IMR-90 (cell line): ENCODE data around the gene TP53I11. TPM values are rescaled to one million over a fixed set of nuclear protein-coding genes. Genes with fewer than 3 reads are reported as not detected.

Source experiments
- ATAC-seq: fragments of 200-7000 bp; cut with Tn5 transposase; 2 replicates; pipeline ENCODE4 v1.9.1; 2020; ENCODE audit warnings: low read depth, mild to moderate bottlenecking, moderate library complexity
- BruUV-seq: library from RNA; stranded (reverse); fragments of 400-500 nt; replicated peaks from 2 replicates; lab custom pipeline; 2021; lab: Mats Ljungman, UMichigan
- CTCF ChIA-PET: fragments of 300-600 bp; formaldehyde crosslinking; extraction: SDS; loops from one replicate; lab custom pipeline; 2021; ENCODE audit warnings: antibody characterized with exemption; lab: Yijun Ruan, JAX
- POLR2A ChIA-PET: fragments of 300-600 bp; sonication (Branson Sonifier 250); formaldehyde crosslinking; loops from one replicate; lab custom pipeline; 2022; ENCODE audit warnings: antibody characterized with exemption; ENCODE audit not compliant: unreplicated experiment; lab: Charles Lee
- DNase-seq: peaks from one replicate; pipeline ENCODE4 v3.0.0; 2013
- H2AFZ ChIP-seq: replicated peaks from 2 replicates; pipeline ENCODE3; 2013; ENCODE audit warnings: low read length, mild to moderate bottlenecking; ENCODE audit not compliant: poor library complexity
- H2AK5ac ChIP-seq: 2 replicates; pipeline ENCODE4 v1.6.1; 2013; ENCODE audit warnings: low read depth, low read length, inconsistent platforms
- H2AK9ac ChIP-seq: replicated peaks from 2 replicates; pipeline ENCODE3; 2013; ENCODE audit warnings: mild to moderate bottlenecking, low read depth, low read length, moderate library complexity; ENCODE audit not compliant: poor library complexity
- H2BK120ac ChIP-seq: 2 replicates; pipeline ENCODE4 v1.6.1; 2013; ENCODE audit warnings: low read depth, low read length, inconsistent platforms
- H2BK15ac ChIP-seq: 3 replicates; pipeline ENCODE4 v1.6.1; 2013; ENCODE audit warnings: low read depth, low read length, inconsistent platforms
- H2BK20ac ChIP-seq: 2 replicates; pipeline ENCODE4 v1.6.1; 2013; ENCODE audit warnings: low read depth, mild to moderate bottlenecking, inconsistent platforms, low read length, moderate library complexity
- H2BK5ac ChIP-seq: 2 replicates; pipeline ENCODE4 v1.6.1; 2013; ENCODE audit warnings: mild to moderate bottlenecking, low read depth, low read length, inconsistent platforms; ENCODE audit not compliant: poor library complexity, severe bottlenecking
- H3K14ac ChIP-seq: replicated peaks from 2 replicates; pipeline ENCODE4 v1.6.1; 2013; ENCODE audit warnings: low read depth, low read length, inconsistent platforms
- H3K18ac ChIP-seq: 2 replicates; pipeline ENCODE4 v1.6.1; 2013; ENCODE audit warnings: low read depth, low read length, control low read depth
- H3K23ac ChIP-seq: 2 replicates; pipeline ENCODE4 v1.6.1; 2013; ENCODE audit warnings: low read depth, low read length, inconsistent platforms
- H3K27ac ChIP-seq: 2 replicates; pipeline ENCODE4 v1.5.1; 2013; ENCODE audit warnings: mild to moderate bottlenecking, control low read depth, low read length; ENCODE audit not compliant: insufficient read depth
- H3K27me3 ChIP-seq: 2 replicates; pipeline ENCODE4 v1.6.1; 2013; ENCODE audit warnings: low read length; ENCODE audit not compliant: control insufficient read depth, insufficient read depth
- H3K36me3 ChIP-seq: 2 replicates; pipeline ENCODE4 v1.6.1; 2013; ENCODE audit warnings: low read length, mixed read lengths; ENCODE audit not compliant: control insufficient read depth, insufficient read depth
- H3K4ac ChIP-seq: 2 replicates; pipeline ENCODE4 v1.6.1; 2013; ENCODE audit warnings: low read depth, low read length, inconsistent platforms
- H3K4me1 ChIP-seq: 2 replicates; pipeline ENCODE4 v1.6.1; 2013; ENCODE audit warnings: low read length, mixed read lengths; ENCODE audit not compliant: control insufficient read depth, insufficient read depth
- H3K4me2 ChIP-seq: 2 replicates; pipeline ENCODE4 v1.6.1; 2013; ENCODE audit warnings: low read depth, mild to moderate bottlenecking, control low read depth, low read length, moderate library complexity
- H3K4me3 ChIP-seq: 2 replicates; pipeline ENCODE4 v1.5.1; 2013; ENCODE audit warnings: low read depth, mild to moderate bottlenecking, control low read depth, low read length, moderate library complexity; ENCODE audit not compliant: insufficient read depth
- H3K56ac ChIP-seq: 2 replicates; pipeline ENCODE4 v1.6.1; 2013; ENCODE audit warnings: low read length, inconsistent platforms; ENCODE audit not compliant: insufficient read depth; ENCODE audit errors: extremely low read depth
- H3K79me1 ChIP-seq, 2 experiments: 2 replicates each; pipeline ENCODE4 v1.6.1; 2013; ENCODE audit warnings: low read length in 2 of 2, inconsistent platforms in 1 of 2, low read depth in 1 of 2
- H3K9ac ChIP-seq: 2 replicates; pipeline ENCODE4 v1.6.1; 2013; ENCODE audit warnings: low read depth, low read length, control low read depth
- H3K9me1 ChIP-seq: 2 replicates; pipeline ENCODE4 v1.6.1; 2013; ENCODE audit warnings: low read length, inconsistent platforms; ENCODE audit not compliant: insufficient read depth
- H3K9me3 ChIP-seq: 2 replicates; pipeline ENCODE4 v1.6.1; 2013; ENCODE audit warnings: low read length; ENCODE audit not compliant: control insufficient read depth, insufficient read depth
- H4K20me1 ChIP-seq: 2 replicates; pipeline ENCODE4 v1.6.1; 2013; ENCODE audit warnings: low read length, inconsistent platforms; ENCODE audit not compliant: insufficient read depth
- H4K5ac ChIP-seq: 2 replicates; pipeline ENCODE4 v1.6.1; 2013; ENCODE audit warnings: mild to moderate bottlenecking, low read depth, low read length, control low read depth
- H4K8ac ChIP-seq, 2 experiments: 2 replicates each; pipeline ENCODE4 v1.6.1; 2013; ENCODE audit warnings: low read depth in 2 of 2, low read length in 2 of 2, control low read depth in 1 of 2, inconsistent platforms in 1 of 2
- H4K91ac ChIP-seq: 2 replicates; pipeline ENCODE4 v1.6.1; 2013; ENCODE audit warnings: low read depth, low read length, inconsistent platforms; ENCODE audit not compliant: insufficient read depth
- CEBPB ChIP-seq: IDR thresholded peaks from 2 replicates; pipeline ENCODE4 v1.6.1; 2012; ENCODE audit warnings: low read depth, low read length, improper control_type of control experiment
- MAZ ChIP-seq: IDR thresholded peaks from 2 replicates; pipeline ENCODE4 v1.6.1; 2012; ENCODE audit warnings: low read depth, mild to moderate bottlenecking, low read length, improper control_type of control experiment, moderate library complexity, borderline replicate concordance
- NFE2L2 ChIP-seq: fragments of 150-350 bp; IDR thresholded peaks from 2 replicates; pipeline ENCODE4 v1.6.1; 2016; ENCODE audit warnings: low read depth, mild to moderate bottlenecking, low read length
- WGBS, 2 experiments: methylation state at CpG; one replicate each; pipeline versions ENCODE4 v1.1.5 to v1.1.7; 2013; ENCODE audit warnings: missing lambda C conversion rate in 2 of 2; ENCODE audit not compliant: insufficient read length in 1 of 2; ENCODE audit errors: extremely low coverage in 2 of 2; 5-methylcytosine and 5-hydroxymethylcytosine counted together
- dilution Hi-C: fragments of 300-500 bp; cut with HindIII; formaldehyde crosslinking; loops from one replicate; pipeline ENCODE4 v1.14.3; 2018; ENCODE audit warnings: low sequenced_read_pairs; ENCODE audit not compliant: unreplicated experiment
- in situ Hi-C: fragments of 300-500 bp; cut with MboI; formaldehyde crosslinking; loops from 3 replicates; pipeline ENCODE4 v1.14.3; 2019; ENCODE audit warnings: low sequenced_read_pairs, inconsistent platforms, mixed read lengths
- intact Hi-C: fragments of 100-400 bp; cut with micrococcal nuclease; formaldehyde crosslinking; loops from 2 replicates; pipeline ENCODE4 v1.10.0; 2022
- polyA plus RNA-seq, 3 experiments: library from polyadenylated mRNA; depleted of rRNA; stranded (reverse); fragments of >200 nt; gene quantifications; 2 replicates each; pipeline ENCODE4 v1.2.3, GENCODE V29; 2012; ENCODE audit warnings: low replicate concordance in 1 of 3
- total RNA-seq: library from RNA; depleted of rRNA; stranded (reverse); fragments of >200 nt; gene quantifications from 2 replicates; pipeline ENCODE4 v1.2.3, GENCODE V29; 2012

Gene TP53I11
- total and polyA plus RNA-seq, 2 of the 4 experiments (the other 2 are of a cell fraction): 3.9 to 22.0 TPM

DNA sequence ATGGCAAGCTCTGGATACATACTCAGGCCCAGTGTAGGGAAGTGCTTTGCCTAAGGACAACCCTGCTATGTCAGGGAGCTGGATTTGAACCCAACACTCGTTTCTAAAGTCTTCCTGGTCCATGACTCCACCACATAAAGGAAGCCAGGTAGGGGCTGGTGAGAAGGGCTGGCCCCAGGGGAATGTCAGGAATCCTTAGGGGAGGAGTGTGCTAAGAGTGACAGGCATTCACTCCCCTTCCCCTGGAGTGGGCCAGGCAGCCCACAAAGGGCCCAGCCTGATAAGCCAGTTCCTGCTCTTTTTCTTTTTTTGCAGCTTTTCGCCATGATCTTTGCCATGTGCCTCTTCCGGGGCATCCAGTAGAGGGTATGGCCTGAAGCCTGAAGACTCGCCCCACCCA is 21.9 kb downstream of the TP53I11 start:
- ChIA-PET CTCF (interaction anchor here (2.6 to 4.5 kb wide), 2 partner anchors 175 to 182 kb away, joined by 11 to 59 read pairs; no protein-coding TSS in a partner anchor), POLR2A (no interaction called here)
- H3K27me3 ChIP-seq: peaks cover 2% of the 10 kb centered on the region; the same call in 1 of the 2 replicates
- no peak overlapping the region for H2AFZ ChIP-seq
- H3K36me3 ChIP-seq: peaks cover 6% of the 10 kb centered on the region; the same call in 1 of the 2 replicates
- WGBS, 2 experiments: no CpG with 5 or more reads among the region's 4 CpGs
- TF ChIP-seq MAZ (no peak), CEBPB (no peak), NFE2L2 (no peak)
- no peak overlapping the region for H3K9ac ChIP-seq
- H3K9me3 ChIP-seq: no peaks in the 10 kb centered on the region
- BruUV-seq: no TSS peak
- no peak overlapping the region for H4K91ac ChIP-seq
- H2BK20ac ChIP-seq: no peak overlapping the region
- no peaks in the 10 kb centered on the region for H3K4me1 ChIP-seq
- intact Hi-C loops: no loop called here
- H3K79me1 ChIP-seq: no peaks in the 10 kb centered on the region
- H3K56ac ChIP-seq: no peak overlapping the region
- no peaks in the 10 kb centered on the region for H4K20me1 ChIP-seq
- no peak overlapping the region for H3K27ac ChIP-seq
- peak overlapping the region; percentile 15 for H2AK9ac ChIP-seq
- H4K8ac ChIP-seq: no peak overlapping the region
- dilution Hi-C loops: no loop called here
- no peak for DNase-seq
- H3K23ac ChIP-seq: no peak overlapping the region
- no peak overlapping the region for H3K4me2 ChIP-seq
- no peaks in the 10 kb centered on the region for H3K9me1 ChIP-seq
- H3K14ac ChIP-seq: no peak overlapping the region
- no peak overlapping the region for H3K4me3 ChIP-seq
- no peak overlapping the region for H2AK5ac ChIP-seq
- in situ Hi-C loops: loop anchor here (5.0 kb wide), 1 partner anchor 178 kb away; no protein-coding TSS in a partner anchor
- no peak for ATAC-seq
- H2BK5ac ChIP-seq: no peak overlapping the region
- no peak overlapping the region for H2BK120ac ChIP-seq
- no peak overlapping the region for H4K5ac ChIP-seq
- H3K18ac ChIP-seq: no peak overlapping the region
- no peak overlapping the region for H2BK15ac ChIP-seq
- H3K4ac ChIP-seq: no peak overlapping the region
